ENCODE data around the gene IGF2R.
A peak's percentile ranks its signal among the peaks of the same experiment; 100 is the strongest.
"Not testable (repeated sequence)": the region's sequence is repeated elsewhere in the genome, so short reads cannot be mapped to it uniquely, and the experiment has no call there.

IGF2R gene

DNA sequence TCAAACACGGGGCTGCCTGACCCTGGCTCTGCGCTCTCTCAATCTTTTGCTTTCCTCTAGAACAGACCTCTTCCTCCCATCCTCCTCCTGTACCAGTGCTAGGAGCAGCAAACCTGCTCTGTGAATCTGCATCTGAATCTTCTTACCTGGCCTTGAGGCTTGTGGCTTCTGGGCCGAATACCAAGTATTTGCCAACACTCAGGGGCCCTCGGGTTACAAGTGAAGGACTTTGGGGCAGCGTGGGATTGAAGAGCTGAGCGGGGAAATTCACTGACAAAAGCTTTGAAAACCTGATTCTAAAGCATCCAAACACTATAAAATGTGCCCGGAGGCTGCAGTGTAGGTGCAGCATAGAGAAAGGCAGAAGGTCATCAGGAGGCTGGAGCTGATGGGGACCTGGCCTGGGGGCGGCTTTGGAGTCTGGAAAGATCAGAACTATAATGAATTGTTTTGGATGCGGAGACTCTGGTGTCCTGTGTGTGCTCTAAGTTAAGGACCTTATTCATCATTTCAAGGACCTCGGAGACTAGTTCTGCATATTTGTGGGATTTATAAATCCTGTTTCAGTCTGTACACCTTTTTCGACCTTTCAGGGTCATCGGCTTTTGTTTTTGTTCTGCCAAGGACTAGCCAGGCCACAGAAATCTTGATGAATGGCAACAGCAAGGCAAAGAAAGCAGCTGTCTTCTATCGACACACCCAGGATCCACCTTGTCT is 16.4 kb upstream of the IGF2R start:
- no peak for DNase-seq

DNA sequence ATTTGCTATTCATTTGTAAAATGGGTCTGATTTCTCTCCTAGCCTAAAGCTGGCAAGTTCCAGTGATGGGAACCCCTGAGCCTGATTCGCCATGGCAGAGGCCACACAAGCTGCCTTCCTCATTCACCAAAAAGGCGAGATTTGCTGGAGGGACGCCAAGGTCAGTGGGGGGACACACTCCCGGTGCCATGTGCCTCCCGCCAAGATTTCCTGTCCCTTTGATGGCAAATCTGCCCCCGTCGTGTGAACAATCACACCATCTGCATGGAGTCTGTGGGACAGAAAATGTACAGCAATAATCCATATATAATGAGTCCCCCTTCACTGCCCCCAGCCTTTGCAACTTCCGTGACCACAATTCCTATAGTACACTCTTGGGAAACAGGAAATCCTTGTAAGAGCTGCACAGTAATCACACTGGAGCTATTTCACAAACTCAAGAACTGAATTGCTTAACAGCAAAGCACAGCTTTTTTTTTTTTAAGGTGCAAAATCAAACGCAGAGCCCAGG is 15.7 kb upstream of the IGF2R start:
- no peak for DNase-seq

DNA sequence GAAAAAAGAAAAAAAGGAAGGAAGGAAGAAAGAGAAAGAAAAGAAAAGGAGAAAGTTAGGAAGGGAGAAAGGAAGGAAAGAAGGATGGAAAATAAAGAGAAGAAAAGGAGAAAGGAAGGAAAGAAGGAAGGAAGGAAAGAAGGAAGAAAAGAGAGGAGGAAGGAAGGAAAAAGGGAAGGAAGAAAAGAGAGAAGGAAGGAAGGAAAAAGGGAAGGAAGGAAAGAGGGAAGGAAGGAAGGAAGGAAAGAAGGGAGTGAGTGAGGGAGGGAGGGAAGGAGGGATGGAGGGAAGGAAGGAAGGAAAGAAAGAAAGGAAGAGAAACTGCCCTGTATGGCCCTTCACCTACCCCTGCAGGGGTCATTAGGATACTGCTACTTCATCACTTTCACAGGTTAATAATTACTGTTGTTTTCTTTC is 12.9 kb upstream of the IGF2R start:
- no peak for DNase-seq

DNA sequence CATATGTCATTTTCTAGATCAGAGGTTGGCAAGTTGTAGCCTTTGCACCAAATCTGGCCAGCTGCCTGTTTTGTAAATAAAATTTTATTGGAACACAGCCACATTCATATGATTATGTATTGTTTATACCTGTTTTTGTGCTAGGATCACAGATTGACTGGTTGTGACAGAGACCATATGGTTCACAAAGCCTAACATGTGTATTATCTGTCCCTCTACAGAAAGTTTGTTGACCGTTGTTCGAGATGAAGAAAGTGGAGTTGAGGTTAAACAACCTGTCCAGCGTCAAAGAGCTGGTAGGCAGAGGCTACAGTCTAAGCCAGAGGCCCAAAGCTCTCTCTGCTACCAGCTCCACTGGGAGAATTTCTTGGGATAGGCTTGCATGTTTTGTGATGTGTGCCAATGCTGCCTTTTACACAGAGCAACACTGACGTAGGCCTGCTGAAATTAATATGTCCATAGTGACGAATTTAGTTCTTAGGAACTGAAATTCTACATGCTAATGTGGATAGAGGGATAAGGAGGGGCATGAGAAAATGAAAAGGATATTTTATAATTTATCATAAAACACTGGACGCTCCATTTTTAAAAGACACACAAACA is 11.7 kb upstream of the IGF2R start:
- DNase-seq: no peak

DNA sequence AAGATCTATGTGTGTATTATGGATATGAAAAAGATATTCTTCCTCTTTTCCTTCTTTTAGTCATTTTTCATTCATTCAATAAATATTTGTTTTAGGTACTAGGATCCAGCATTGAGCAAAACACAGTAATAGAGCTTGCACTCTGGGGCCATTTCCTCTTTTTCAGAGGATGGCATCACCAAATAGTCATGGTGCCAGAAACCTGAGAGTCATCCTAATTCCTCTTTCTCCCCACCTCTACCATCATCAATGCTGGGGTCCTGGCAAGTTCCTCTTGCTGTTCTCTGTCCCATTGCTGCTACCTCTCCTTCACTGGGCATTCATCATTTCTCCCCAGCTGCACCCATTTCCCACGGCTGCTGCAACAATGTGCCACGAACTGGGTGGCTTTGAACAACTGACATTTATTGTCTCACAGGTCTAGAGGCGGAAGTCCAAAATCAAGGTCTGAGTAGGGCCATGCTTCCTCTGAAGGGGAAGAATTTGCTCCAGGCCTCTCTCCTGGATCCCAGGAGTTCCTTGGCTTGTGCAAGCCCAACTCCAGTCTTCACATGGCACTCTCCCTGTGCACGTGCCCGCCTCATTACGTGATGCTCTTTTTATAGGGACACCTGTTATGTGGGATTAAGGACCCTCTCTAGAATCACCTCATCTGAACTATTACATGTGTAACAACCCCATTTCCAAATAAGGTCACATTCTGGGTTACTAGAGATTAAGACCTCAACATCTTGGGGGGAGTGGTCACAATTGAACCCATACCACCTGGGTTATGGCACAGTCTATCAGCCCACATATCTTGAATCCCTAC is 9.5 kb upstream of the IGF2R start:
- no peak for DNase-seq

DNA sequence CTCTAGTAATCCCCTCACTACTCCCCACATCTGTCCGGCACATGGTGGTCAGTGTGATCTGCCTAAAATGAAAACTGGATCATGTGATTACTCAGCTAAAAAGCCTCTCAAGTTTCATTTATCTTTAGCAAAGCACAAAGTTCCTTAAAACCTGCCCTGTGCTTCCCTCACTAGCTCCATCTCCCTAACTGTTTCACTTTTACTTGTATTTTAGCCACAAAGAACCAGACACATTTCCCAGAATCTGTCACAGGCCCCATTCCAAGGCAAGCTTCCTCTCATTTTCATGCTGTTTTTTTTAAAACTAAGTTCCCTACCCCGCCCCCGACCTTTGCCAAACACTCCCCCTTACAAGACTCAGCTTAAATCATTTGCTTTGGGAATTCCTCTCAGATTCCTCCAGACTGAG is 8.9 kb upstream of the IGF2R start:
- DNase-seq: no peak

DNA sequence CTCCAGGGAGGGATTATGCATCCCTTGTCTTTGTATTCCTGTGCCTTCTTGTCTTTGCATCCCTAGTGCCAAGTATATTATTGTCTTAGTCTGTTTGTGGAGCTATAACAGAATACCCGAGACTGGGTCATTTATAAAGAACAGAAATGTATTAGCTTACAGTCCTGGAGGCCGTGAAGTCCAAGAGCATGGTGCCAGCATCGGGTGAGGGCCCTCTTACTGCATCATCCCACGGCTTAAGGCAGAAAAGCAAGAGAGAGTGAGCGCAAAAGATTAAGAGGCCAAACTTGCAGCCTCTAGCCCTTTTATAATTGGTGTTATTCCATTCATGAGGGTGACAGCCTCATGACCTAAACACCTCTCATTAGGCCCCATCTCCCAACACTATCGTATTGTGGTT is 8.4 kb upstream of the IGF2R start:
- no peak for DNase-seq

DNA sequence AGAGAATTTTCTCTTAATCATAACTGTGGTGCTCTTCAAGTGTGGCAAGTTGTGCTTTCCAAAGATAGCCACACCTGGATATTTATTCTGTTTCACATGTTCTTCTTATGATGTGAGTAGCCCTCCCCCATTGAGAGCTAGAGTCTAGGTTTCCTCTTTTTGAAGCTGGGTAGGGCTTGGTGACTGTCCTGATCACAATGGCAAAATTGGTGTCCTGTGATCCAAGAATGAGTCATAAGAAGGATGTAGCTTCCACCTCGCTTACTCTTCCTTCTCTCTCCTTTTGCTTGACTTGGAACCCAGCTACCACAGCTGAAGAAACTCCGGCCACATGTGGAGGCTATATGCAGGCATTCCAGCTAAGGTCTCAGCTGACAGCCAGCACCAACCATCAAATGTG is 7.4 kb upstream of the IGF2R start:
- DNase-seq: no peak

DNA sequence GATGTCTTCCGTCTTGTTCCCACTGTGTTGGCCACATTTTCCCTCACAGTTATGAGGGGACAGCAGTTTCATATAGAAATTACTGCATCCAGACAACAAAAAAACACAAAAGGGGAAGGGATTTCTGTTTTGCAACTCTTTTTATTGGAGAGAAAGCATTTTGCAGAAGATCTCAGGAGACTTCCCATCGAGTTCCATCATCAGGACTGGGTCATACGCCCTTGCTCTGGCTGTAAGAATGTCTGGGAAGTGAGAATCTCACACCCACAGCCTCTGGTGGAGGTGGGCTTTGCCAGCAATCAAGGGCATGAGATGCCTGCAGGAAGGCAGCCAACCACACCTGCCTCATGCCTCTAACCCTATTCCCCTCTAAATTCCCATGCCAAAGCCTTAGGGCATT is 5.8 kb upstream of the IGF2R start:
- DNase-seq: no peak

DNA sequence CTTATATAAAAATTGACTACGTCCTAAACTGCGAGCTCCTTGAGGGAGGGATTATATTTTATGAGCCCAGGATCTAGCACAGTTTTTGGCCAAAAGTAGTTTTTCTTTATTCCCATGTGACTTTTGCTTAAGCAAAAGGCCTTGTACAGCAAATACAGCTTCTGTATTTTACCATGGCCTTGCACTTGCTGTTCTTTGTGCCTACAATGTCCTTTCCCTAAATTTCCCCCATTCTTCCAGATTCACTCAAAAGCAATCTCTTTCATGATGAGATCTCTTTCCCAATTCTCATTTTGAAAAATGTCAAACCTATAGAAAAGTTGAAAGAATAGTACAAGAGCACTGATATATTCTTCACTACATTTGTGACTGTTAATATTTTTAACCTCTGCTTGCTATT is 4.8 kb upstream of the IGF2R start:
- no peak for DNase-seq

DNA sequence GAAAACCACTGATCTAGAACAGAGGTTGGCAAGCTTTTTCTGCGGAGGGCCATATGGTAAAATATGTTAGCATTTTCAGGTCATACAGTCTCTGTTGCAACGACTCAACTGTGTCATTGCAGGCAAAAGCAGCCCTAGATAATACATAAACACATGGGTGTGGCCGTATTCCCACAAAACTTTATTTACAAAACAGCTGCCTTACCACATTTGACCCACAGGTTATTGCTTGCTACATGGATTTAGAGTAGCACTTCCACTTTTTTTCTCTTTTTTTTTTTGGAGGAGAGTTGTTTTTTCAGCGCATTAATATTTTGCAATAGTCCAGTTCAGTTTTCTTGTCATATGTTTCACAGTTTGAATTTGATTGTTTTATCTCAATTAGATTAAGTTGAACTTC is 2.5 kb upstream of the IGF2R start:
- no peak for DNase-seq

DNA sequence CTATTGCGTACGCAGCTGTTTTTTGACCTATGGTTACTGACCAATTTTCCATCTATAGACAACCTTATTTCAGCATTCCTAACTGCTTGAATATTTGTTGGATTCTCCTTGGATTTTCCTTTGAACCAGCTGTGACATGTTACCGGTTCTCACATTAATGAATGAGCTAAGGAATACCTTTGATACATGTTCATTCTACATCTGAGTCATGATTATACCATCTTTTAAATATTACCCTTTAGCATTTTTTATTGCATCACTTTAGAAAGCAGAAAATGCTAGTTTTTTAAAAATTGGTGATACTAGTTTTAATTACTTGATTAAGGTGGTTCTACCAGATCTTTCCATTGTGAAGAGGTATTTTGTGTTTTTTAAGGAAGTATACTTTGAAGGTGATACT is 1.9 kb upstream of the IGF2R start:
- DNase-seq: no peak

DNA sequence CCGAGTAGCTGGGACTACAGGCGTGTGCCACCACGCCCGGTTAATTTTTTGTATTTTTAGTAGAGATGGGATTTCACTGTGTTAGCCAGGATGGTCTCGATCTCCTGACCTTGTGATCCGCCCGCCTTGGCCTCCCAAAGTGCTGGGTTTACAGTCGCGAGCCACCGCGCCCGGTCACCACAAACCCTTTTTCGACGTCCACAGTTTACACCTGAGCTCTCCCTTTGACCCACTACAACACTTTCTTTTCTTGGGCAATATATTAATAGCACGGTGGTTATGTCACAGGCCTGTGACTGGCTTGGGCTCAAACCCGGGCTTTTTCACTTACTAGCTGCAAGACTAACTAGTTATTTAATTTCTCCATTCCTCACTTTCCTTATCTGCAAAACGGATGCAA is 1.3 kb upstream of the IGF2R start:
- DNase-seq: not testable (repeated sequence)

DNA sequence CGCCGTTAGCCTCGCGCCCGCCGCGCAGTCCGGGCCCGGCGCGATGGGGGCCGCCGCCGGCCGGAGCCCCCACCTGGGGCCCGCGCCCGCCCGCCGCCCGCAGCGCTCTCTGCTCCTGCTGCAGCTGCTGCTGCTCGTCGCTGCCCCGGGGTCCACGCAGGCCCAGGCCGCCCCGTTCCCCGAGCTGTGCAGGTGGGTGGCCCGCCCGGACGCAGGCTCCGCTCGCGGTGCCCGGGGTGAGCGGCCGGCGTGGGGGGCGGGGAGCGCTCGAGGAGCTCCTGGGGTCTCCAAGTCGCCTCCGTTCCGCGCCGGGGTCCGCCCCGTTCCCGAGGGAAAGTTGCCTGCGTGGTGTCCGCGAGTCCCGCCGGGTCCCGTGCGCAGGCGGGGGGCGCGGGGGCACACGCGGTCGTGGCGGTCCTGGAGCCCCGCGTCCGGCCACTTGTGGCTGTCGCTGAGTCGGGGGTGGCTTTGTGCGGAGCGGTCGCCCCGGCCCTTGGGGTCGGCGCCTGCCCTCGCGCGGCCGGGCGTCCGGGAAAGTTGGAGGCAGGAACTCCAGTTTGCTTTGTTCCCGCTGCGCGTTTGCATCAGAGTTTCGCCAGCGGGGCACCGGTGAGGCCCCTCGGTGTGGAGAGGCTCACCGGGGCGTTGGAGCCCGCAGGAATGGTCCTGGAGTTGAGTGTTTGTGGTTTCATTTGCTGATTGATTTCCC is 476 bp downstream of the IGF2R start:
- DNase-seq: peak; percentile 28 to 39

DNA sequence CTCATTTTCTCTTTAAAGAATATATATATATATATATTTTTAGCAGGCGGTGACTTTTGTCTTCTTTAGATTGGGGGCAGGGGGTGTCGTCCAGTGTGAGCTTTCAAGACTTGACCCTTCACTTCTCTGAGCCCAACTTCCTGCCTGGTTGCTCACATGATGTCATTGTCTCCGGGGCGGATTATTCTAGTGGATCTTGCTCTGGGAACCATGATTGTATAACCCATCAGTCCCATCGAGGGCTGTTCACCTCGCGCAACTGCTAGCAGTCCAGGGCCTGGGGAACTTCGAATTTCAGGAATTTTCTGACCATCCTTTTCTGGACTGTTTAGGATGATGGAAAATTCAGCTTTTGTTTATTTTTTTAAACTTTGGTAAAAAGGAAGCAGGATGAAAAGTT is 1.0 kb downstream of the IGF2R start:
- peak; percentile 35 to 52 for DNase-seq

DNA sequence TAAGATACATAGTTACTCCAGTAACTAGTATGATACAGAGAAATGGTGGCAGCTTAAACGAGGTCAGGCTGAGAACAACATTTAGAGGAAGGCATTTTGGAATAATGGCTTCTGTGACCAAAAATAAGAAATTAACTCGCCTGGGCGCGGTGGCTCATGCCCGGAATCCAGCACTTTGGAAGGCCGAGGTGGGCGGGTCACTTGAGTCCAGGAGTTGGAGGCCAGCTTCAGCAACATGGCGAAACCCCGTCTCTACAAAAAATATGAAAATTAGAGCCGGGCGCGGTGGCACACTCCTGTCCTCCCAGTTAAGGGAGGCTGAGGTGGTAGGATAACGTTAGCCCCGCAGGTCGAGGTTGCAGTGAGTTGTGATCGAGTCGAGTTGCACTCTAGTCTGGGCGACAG is 1.8 kb downstream of the IGF2R start:
- no peak for DNase-seq

DNA sequence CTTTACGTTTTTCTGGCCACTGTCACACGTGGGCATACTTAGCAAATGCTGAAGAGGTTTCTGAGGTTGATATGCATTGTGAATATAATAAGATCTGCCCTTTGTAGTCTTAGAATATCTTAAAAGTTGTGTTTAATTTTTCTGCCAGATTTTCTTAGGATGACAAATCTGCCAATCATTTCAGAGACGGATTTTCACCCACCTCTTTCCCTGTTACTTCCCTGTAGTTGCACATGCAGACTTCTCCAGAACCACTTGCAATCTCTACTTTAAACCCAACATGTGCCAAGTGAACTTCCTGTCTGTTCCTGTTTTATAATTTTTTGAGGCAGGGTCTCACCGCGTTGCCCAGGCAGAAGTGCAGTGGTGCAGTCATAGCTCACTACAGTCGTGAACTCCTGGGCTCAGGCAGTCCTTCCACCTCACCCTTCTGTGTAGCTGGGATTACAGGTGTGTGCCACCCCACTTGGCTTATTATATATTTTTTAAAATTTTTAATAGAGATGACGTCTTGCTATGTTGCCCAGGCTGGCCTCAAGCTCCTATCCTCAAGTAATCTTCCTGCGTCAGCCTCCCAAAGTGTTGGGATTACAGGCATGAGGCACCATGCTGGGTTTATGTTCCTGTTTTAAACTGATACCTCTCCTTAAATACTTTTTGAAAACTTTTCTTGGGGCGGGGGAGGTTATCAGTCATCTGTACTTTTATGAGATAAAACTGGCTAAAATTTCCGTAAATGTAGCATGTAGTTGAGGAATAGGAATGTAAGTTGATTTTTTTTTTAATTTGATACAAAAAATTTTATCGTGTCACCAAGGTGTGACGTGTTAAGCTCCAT is 2.7 kb downstream of the IGF2R start:
- no peak for DNase-seq

DNA sequence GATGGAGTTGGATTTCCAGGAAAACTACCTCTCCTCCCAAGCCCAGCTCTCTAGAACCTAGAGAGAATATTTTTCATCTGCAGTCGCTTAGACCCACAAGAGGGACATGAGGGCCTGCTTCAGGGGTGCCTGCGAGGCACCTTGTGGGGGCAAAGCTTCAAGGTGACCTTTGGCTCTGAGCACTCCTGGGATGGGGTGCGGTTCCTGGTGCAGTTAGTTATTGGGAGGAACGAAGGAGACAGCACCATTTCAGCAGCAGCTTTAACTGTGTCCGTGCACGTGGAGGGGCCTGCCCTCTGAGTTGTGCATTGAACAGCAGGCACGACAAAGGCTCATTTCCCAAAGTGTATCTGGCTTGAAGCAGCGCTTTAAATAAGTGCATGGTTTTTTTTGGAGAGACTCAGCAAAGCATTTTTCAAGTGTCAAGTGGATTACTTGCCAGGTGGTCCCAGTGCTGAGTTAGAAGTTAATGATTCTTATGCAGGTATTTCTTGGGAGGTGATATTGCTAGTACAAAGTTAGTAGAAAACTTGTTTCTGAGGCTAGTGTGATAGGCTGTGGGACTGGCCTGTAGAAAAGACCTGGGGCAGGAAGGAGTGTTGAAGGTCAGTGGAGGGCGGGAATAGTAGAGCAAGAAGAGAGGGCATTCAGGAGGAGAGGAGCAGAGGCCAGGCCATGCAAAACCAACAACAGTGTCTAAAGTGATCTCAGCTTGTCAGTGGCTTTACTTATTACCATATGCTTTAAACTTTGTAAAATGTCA is 3.8 kb downstream of the IGF2R start:
- DNase-seq: no peak

DNA sequence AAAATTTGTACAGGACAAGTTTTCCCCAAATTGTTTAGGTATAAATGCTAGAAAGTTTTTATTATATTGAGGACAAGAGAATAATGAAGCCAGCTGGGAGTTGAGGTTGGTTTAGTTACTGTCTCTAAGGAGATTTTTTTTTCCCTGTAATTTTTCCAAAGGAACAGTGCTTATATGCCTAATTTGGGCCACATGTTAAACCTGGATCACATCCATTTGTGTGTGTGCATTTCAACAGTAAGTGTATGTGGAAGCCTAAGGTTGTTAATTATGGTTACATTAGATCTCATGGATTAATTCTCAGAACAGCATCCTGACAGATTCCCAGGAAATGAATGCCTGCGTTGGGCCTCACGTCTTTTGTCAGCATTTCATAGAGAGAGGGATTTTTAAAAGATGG is 4.5 kb downstream of the IGF2R start:
- DNase-seq: no peak

DNA sequence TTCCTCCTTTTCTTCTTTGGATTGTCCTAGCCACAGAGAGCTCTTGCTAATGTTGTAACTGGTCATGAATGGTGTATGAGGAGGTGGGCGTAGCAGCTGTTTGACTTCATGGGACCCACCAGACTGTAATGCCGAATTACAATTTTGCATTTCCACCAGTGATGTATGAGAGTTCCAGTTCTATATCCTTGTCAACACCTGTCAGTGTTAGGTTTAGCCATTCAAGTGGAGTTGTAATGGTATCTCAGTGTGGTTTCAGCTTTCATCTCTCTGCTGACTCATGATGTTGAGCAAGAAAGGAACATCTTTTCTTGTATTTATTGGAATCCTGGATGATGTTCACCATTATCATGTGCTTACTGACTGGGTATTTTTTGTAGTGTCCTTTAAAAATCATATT is 5.1 kb downstream of the IGF2R start:
- DNase-seq: no peak

DNA sequence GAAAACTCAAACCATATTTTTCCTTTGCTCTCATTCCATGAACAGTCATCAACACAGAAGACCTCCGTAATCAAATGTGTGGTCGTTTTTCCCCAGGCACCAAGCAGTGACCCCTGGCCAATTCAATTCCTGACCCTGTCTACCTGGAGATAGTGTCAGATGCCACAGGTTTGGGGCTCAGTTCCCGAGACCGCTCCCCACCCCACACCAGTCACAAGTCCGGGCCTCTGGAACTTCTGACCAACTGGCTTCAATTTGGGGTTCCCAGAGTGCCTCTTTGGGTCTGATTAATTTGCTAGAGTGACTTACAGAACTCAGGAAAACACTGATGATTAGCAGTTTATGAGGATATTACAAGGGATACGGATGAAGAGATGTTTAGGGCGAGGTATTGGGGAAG is 6.0 kb downstream of the IGF2R start:
- no peak for DNase-seq

All from activated CD4-positive, alpha-beta T cell treated with anti-CD3 and anti-CD28 coated beads, Interleukin-2, amount 50 U/mL, for 48 hours (primary cell).